CD4-positive, alpha-beta T cell (primary cell): ENCODE measurements around the gene KRT33B. TPM values are rescaled to one million over a fixed set of nuclear protein-coding genes. Genes with fewer than 3 reads are reported as not detected.
"Not testable (repeated sequence)": the region's sequence is repeated elsewhere in the genome, so short reads cannot be mapped to it uniquely, and the experiment has no call there.

Source experiments
- ATAC-seq: fragments of 200-7000 bp; cut with Tn5 transposase; one replicate; pipeline ENCODE4 v1.10.0; 2022; ENCODE audit warnings: mild to moderate bottlenecking; ENCODE audit not compliant: poor library complexity
- CTCF ChIA-PET: fragments of 350-600 bp; sonication (Branson Sonifier 250); formaldehyde crosslinking; loops from one replicate; lab custom pipeline; 2021; ENCODE audit warnings: antibody characterized with exemption, inconsistent platforms; lab: Charles Lee
- POLR2A ChIA-PET: fragments of 350-600 bp; sonication (Branson Sonifier 250); formaldehyde crosslinking; loops from one replicate; lab custom pipeline; 2021; ENCODE audit warnings: antibody characterized with exemption, inconsistent platforms; lab: Charles Lee
- DNase-seq, 14 experiments: peaks; one replicate each; pipeline ENCODE4 v3.0.0-alpha.2; 2013 to 2020; ENCODE audit warnings: mixed read lengths in 2 of 14
- H3K27ac ChIP-seq, 2 donors: one replicate each; pipeline versions ENCODE4 v1.5.1 to v1.7.0; 2013; ENCODE audit warnings: low read length in 2 of 2, low read depth in 1 of 2, mild to moderate bottlenecking in 1 of 2
- H3K27me3 ChIP-seq, 2 experiments: 1 replicate in 1 of 2; 2 replicates in 1 of 2; pipeline versions ENCODE4 v1.6.1 to v1.7.0; 2013; ENCODE audit warnings: low read length in 2 of 2, control low read depth in 1 of 2, mild to moderate bottlenecking in 1 of 2, moderate library complexity in 1 of 2; ENCODE audit not compliant: insufficient read depth in 2 of 2, control insufficient read depth in 1 of 2
- H3K36me3 ChIP-seq: one replicate; pipeline ENCODE4 v1.6.1; 2013; ENCODE audit warnings: low read length, control low read depth; ENCODE audit not compliant: insufficient read depth
- H3K4me1 ChIP-seq: one replicate; pipeline ENCODE4 v1.6.1; 2013; ENCODE audit warnings: low read length, control low read depth; ENCODE audit not compliant: insufficient read depth
- H3K4me3 ChIP-seq: one replicate; pipeline ENCODE4 v1.5.1; 2013; ENCODE audit warnings: mild to moderate bottlenecking, low read length, moderate library complexity
- H3K9me3 ChIP-seq, 2 experiments: 1 replicate in 1 of 2; 2 replicates in 1 of 2; pipeline versions ENCODE4 v1.6.1 to v1.7.0; 2013; ENCODE audit warnings: low read length in 2 of 2, mild to moderate bottlenecking in 2 of 2, control low read depth in 1 of 2, moderate library complexity in 1 of 2; ENCODE audit not compliant: control insufficient read depth in 1 of 2, insufficient read depth in 1 of 2
- H3K27ac Mint-ChIP-seq: one replicate; pipeline ENCODE4 v1.8.0; 2020; ENCODE audit warnings: mixed read lengths
- H3K27me3 Mint-ChIP-seq: one replicate; pipeline ENCODE4 v1.8.0; 2021; ENCODE audit warnings: mixed read lengths
- H3K36me3 Mint-ChIP-seq: one replicate; pipeline ENCODE4 v1.8.0; 2021; ENCODE audit warnings: low read depth, mixed read lengths
- H3K4me1 Mint-ChIP-seq: one replicate; pipeline ENCODE4 v1.8.0; 2021; ENCODE audit warnings: low read depth, mixed read lengths
- H3K4me3 Mint-ChIP-seq: one replicate; pipeline ENCODE4 v1.8.0; 2020; ENCODE audit warnings: mild to moderate bottlenecking, mixed read lengths
- H3K9me3 Mint-ChIP-seq: one replicate; pipeline ENCODE4 v1.8.0; 2020; ENCODE audit warnings: mixed read lengths
- intact Hi-C, 2 experiments: fragments of 100-400 bp; cut with DNase I in 1 of 2; cut with micrococcal nuclease in 1 of 2; formaldehyde crosslinking; loops; one replicate each; pipeline versions ENCODE4 v1.15.1 to v1.9.0; 2023 to 2025; cut with DNase I, micrococcal nuclease
- total RNA-seq, 174 experiments: library from RNA in 2 of 174; stranded (reverse) in 2 of 174; gene quantifications; one replicate each; pipeline ENCODE4 v1.2.3 and lab custom pipeline; 2021 to 2026
- TF ChIP-seq, protein P1 (sequence below): fragments of 200-600 bp; IDR thresholded peaks from one replicate; pipeline ENCODE4 v1.8.0; 2022; ENCODE audit warnings: antibody characterized with exemption, mild to moderate bottlenecking

KRT33B gene
- total RNA-seq, 2 experiments from 2014 or later = not detected

DNA sequence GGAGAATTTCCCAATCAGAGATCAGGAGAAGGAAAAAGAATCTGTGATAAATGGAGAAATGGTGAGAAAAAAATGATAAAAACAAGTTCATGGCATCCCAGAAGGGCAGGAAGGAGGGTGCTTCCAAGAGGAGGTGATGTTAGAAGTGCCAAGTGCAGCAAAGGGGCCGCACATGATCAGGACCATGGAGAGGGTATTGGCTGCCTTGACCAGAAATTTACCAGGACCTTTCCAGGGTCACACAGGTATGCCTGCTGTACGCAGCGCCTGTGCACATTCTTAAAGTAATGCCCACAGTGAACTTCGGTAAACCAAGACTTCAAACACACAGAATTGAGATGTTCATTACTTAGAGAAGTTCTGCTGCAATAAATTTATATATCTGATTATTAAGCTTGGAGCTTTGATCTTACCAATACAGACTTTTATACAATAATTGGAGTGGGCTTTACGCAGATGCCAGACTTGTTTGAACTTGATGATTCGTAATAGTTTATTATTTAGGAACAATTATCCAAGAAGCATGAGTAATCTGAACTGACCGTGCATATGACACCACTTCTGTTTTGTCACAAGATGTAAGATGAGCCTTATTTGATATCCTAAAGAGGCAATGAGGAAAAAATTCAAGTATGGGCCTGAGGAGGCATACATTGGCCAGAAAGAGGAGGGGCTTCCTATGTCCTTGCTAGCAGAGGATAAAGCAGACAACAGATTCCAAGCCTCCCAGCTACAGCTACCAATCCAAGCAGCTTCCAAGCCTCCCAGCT lies 16.8 kb downstream of the KRT33B start:
- DNase-seq (no peak), ATAC-seq (no peak)
- Histone ChIP-seq H3K27ac (no peak overlapping the region), H3K4me1 (peaks cover 11% of the 10 kb centered on the region), H3K9me3 (peaks cover 0 to 5% of the 10 kb centered on the region in 2 experiments), H3K27me3 (no peaks in the 10 kb centered on the region), H3K36me3 (no peaks in the 10 kb centered on the region), H3K4me3 (no peak overlapping the region)
- Mint-ChIP-seq H3K4me1 (peaks cover 8% of the 10 kb centered on the region), H3K27me3 (no peaks in the 10 kb centered on the region), H3K36me3 (no peaks in the 10 kb centered on the region), H3K9me3 (peaks cover 2% of the 10 kb centered on the region), H3K4me3 (no peak overlapping the region), H3K27ac (no peak overlapping the region)
- TF ChIP-seq, protein P1, sequence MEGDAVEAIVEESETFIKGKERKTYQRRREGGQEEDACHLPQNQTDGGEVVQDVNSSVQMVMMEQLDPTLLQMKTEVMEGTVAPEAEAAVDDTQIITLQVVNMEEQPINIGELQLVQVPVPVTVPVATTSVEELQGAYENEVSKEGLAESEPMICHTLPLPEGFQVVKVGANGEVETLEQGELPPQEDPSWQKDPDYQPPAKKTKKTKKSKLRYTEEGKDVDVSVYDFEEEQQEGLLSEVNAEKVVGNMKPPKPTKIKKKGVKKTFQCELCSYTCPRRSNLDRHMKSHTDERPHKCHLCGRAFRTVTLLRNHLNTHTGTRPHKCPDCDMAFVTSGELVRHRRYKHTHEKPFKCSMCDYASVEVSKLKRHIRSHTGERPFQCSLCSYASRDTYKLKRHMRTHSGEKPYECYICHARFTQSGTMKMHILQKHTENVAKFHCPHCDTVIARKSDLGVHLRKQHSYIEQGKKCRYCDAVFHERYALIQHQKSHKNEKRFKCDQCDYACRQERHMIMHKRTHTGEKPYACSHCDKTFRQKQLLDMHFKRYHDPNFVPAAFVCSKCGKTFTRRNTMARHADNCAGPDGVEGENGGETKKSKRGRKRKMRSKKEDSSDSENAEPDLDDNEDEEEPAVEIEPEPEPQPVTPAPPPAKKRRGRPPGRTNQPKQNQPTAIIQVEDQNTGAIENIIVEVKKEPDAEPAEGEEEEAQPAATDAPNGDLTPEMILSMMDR = no peak
- POLR2A ChIA-PET = no interaction called here
- CTCF ChIA-PET = interaction anchor here (1.2 kb wide), 1 partner anchor 30 kb away, joined by 4 read pairs; no protein-coding TSS in a partner anchor
- intact Hi-C loops = no loop called here

DNA sequence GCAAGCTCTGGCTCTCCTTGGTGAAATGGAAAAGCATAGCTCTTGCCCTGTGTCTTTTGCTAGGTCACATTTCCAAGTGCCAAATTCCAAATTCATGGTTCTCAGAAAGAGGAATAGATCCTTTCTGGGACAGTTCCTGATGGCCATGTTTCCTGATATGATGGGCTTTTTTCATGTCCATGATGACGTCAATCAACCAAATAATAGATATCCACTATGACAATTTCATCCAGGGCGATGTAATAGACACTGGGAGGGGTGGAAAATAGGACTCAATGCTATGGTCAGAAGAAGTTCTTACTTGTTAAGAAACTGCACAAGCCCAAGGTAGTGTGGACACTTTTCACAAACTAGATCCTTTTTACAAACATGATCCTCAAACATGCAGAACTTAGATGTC lies 18.4 kb downstream of the KRT33B start:
- no peaks in the 10 kb centered on the region for H3K36me3 Mint-ChIP-seq
- Histone ChIP-seq H3K4me3 (no peak overlapping the region), H3K27ac (no peak overlapping the region), H3K36me3 (no peaks in the 10 kb centered on the region), H3K27me3 (no peaks in the 10 kb centered on the region), H3K4me1 (peaks cover 11% of the 10 kb centered on the region), H3K9me3 (peaks cover 0 to under 1% of the 10 kb centered on the region in 2 experiments)
- DNase-seq = no peak
- CTCF ChIA-PET = no interaction called here
- intact Hi-C loops = no loop called here
- H3K9me3 Mint-ChIP-seq = no peaks in the 10 kb centered on the region
- H3K4me3 Mint-ChIP-seq = no peak overlapping the region
- no peaks in the 10 kb centered on the region for H3K27me3 Mint-ChIP-seq
- H3K27ac Mint-ChIP-seq = no peak overlapping the region
- POLR2A ChIA-PET = interaction anchor here (1.5 kb wide), 1 partner anchor 10 kb away, joined by 4 read pairs; no protein-coding TSS in a partner anchor
- H3K4me1 Mint-ChIP-seq = peaks cover 13% of the 10 kb centered on the region
- TF ChIP-seq, protein P1 = no peak
- ATAC-seq = no peak

DNA sequence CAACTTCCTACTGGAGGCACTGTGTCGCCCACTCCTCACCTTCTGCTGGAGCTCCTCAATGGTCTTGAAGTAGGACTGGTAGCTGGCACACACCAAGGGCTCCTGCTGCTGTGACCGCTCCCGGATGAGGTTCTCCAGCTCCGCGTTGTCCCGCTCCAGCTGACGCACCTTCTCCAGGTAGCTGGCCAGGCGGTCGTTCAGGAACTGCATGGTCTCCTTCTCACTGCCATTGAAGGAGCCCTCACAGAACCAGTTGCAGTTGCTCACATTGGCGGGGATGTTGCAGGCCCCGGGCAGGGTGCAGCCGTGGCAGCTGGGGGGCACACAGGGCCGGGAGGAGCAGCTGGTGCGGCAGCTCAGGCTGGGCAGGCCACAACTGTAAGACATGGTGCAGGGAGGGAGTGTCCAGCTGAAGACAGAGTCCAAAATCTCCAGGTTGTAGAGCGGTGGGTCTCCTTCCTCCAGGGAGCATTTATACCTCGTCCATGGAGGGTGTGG lies 19.2 kb downstream of the KRT33B start, which contains the start of gene KRT33A:
KRT33A (minus strand) TSS at position 448 of the 498 bp plus-strand sequence; CDS start at position 387, 61 bp downstream.
- not testable (repeated sequence) for DNase-seq, H3K27ac ChIP-seq
- POLR2A ChIA-PET = interaction anchor here (1.5 kb wide), 1 partner anchor 9 kb away, joined by 4 read pairs; no protein-coding TSS in a partner anchor

More for the DNA sequence above, 19.2 kb downstream of the KRT33B start, which contains the start of gene KRT33A:
- H3K27me3 ChIP-seq, intact Hi-C loops, H3K9me3 ChIP-seq, H3K36me3 ChIP-seq, H3K27ac Mint-ChIP-seq, ATAC-seq, H3K4me3 Mint-ChIP-seq, H3K27me3 Mint-ChIP-seq, H3K9me3 Mint-ChIP-seq, H3K36me3 Mint-ChIP-seq, H3K4me3 ChIP-seq: not testable (repeated sequence)
- peaks cover 11% of the 10 kb centered on the region for H3K4me1 ChIP-seq
- H3K4me1 Mint-ChIP-seq = peaks cover 13% of the 10 kb centered on the region
- CTCF ChIA-PET = interaction anchor here (1.0 kb wide), 1 partner anchor 199 kb away, joined by 3 read pairs; no protein-coding TSS in a partner anchor
